Peyer's patch (tissue), 4 donors: Measurements from ENCODE around the gene MIOS. TPM values are rescaled to one million over a fixed set of nuclear protein-coding genes. Genes with fewer than 3 reads are reported as not detected.
A peak's percentile ranks its signal among the peaks of the same experiment; 100 is the strongest.

ENCODE experiments used
- DNase-seq, 3 donors: peaks; one replicate each; pipeline ENCODE4 v3.0.0-alpha.2; 2017 to 2019
- H3K27ac ChIP-seq, 4 donors: fragments of 200-600 bp; sonication (generic); one replicate each; pipeline ENCODE4 v1.5.1; 2016 to 2019
- H3K27me3 ChIP-seq, 2 donors: fragments of 200-600 bp; sonication (generic); one replicate each; pipeline ENCODE4 v1.5.1; 2019
- H3K36me3 ChIP-seq, 3 donors: fragments of 200-600 bp; sonication (generic); one replicate each; pipeline ENCODE4 v1.5.1; 2016 to 2019
- H3K4me1 ChIP-seq, 4 donors: fragments of 200-600 bp; sonication (generic); one replicate each; pipeline ENCODE4 v1.5.1; 2016 to 2019
- H3K4me3 ChIP-seq, 4 donors: fragments of 200-600 bp; sonication (generic); 1 replicate in 3 of 4; 2 replicates in 1 of 4; pipeline ENCODE4 v1.5.1; 2016 to 2019; ENCODE audit warnings: mild to moderate bottlenecking in 1 of 4
- H3K9me3 ChIP-seq, 4 donors: fragments of 200-600 bp; sonication (generic); one replicate each; pipeline ENCODE4 v1.5.1; 2016 to 2019; ENCODE audit warnings: mild to moderate bottlenecking in 1 of 4
- POLR2A ChIP-seq, 2 donors: fragments of 450-650 bp; IDR thresholded peaks; one replicate each; pipeline ENCODE4 v1.5.1; 2017; ENCODE audit warnings: antibody characterized with exemption in 2 of 2, mild to moderate bottlenecking in 2 of 2, moderate library complexity in 2 of 2
- total RNA-seq, 4 donors: library from RNA; depleted of rRNA; stranded (reverse); fragments of >200 nt; gene quantifications; one replicate each; pipeline ENCODE4 v1.1.0, GENCODE V29; 2016
- TF ChIP-seq, protein P1 (sequence below), 6 experiments: fragments of 450-650 bp in 4 of 6; fragments of 200-600 bp in 2 of 6; sonication (generic) in 1 of 6; IDR thresholded peaks; one replicate each; pipeline ENCODE4 v1.5.1; 2017 to 2019; ENCODE audit warnings: antibody characterized with exemption in 6 of 6, mild to moderate bottlenecking in 3 of 6, moderate library complexity in 1 of 6

The MIOS gene
- 10 to 100 TPM; 17.1 to 42.9 (median 26.8) TPM for total RNA-seq

GRCh38 chr7:7566651-7567611 lies at the start of gene MIOS:
Gene MIOS, plus strand, starts transcription at chr7:7566884. Its CDS starts 5,592 bp downstream, at chr7:7572476.
- peak in 1 of 2 donors; percentile 88 for TF ChIP-seq POLR2A (IDR thresholded peaks at IDR 0.05)
- TF ChIP-seq, protein P1, sequence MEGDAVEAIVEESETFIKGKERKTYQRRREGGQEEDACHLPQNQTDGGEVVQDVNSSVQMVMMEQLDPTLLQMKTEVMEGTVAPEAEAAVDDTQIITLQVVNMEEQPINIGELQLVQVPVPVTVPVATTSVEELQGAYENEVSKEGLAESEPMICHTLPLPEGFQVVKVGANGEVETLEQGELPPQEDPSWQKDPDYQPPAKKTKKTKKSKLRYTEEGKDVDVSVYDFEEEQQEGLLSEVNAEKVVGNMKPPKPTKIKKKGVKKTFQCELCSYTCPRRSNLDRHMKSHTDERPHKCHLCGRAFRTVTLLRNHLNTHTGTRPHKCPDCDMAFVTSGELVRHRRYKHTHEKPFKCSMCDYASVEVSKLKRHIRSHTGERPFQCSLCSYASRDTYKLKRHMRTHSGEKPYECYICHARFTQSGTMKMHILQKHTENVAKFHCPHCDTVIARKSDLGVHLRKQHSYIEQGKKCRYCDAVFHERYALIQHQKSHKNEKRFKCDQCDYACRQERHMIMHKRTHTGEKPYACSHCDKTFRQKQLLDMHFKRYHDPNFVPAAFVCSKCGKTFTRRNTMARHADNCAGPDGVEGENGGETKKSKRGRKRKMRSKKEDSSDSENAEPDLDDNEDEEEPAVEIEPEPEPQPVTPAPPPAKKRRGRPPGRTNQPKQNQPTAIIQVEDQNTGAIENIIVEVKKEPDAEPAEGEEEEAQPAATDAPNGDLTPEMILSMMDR (IDR thresholded peaks at IDR 0.05), result no peak
- Histone ChIP-seq H3K9me3 (no peaks in the 10 kb centered on the region), H3K4me3 (peak within 1 kb of the TSS; percentile 76 to 95 (median 91)), H3K27ac (peak within 1 kb of the TSS; percentile 89 to 97 (median 96)), H3K4me1 (peaks cover 0 to 20% (median 6%) of the 10 kb centered on the region in 4 donors), H3K36me3 (no peaks in the 10 kb centered on the region), H3K27me3 (no peaks in the 10 kb centered on the region)
- peak; percentile 82 to 94 (median 93) for DNase-seq

- Histone ChIP-seq H3K9me3 (no peaks in the 10 kb centered on the region), H3K36me3 (no peaks in the 10 kb centered on the region), H3K27me3 (no peaks in the 10 kb centered on the region), H3K4me3 (no peak overlapping the region), H3K4me1 (peaks cover 0 to 12% (median 0%) of the 10 kb centered on the region in 4 donors), H3K27ac (no peak overlapping the region)
- DNase-seq, result no peak
- TF ChIP-seq, protein P1 (IDR thresholded peaks at IDR 0.05), result no peak
- TF ChIP-seq POLR2A (IDR thresholded peaks at IDR 0.05), result no peak
Observed at GRCh38 chr7:7517754-7518153, 48.9 kb upstream of the MIOS start.

- no peak for DNase-seq
- no peaks in the 10 kb centered on the region for H3K27me3 ChIP-seq
- TF ChIP-seq, protein P1 (IDR thresholded peaks at IDR 0.05), result no peak
- no peak for TF ChIP-seq POLR2A (IDR thresholded peaks at IDR 0.05)
Observed at GRCh38 chr7:7519056-7519455, 47.6 kb upstream of the MIOS start.

DNA sequence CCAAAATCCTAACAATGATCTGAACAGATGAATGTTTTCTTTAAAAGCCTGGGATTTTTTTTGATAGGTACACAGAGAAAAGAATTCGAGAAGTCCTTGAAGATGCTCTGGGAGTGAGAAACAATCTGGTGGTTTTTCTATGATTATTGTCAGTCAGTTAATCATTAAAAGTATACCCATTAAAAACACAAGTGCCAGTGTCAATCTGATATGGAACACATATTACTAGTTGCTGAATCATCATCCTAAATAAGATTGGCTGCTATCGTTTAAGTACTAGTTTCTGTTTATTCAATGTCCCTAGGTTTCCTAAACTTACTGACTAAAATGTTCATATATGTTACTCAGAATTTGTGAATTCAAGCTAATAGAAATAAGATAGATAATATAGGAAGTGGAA lies 47.2 kb upstream of the MIOS start:
- H3K4me1 ChIP-seq, result peaks cover 0 to 12% (median 0%) of the 10 kb centered on the region in 4 donors
- no peak for TF ChIP-seq POLR2A (IDR thresholded peaks at IDR 0.05)
- TF ChIP-seq, protein P1 (IDR thresholded peaks at IDR 0.05), result no peak
- no peaks in the 10 kb centered on the region for H3K27me3 ChIP-seq
- DNase-seq, result no peak
- no peaks in the 10 kb centered on the region for H3K9me3 ChIP-seq
- no peak overlapping the region for H3K4me3 ChIP-seq
- H3K27ac ChIP-seq, result no peak overlapping the region
- H3K36me3 ChIP-seq, result no peaks in the 10 kb centered on the region

More at GRCh38 chr7:7519056-7519455, 47.6 kb upstream of the MIOS start:
- Histone ChIP-seq H3K4me3 (no peak overlapping the region), H3K4me1 (peaks cover 0 to 12% (median 0%) of the 10 kb centered on the region in 4 donors), H3K27ac (no peak overlapping the region), H3K36me3 (no peaks in the 10 kb centered on the region), H3K9me3 (no peaks in the 10 kb centered on the region)

DNA sequence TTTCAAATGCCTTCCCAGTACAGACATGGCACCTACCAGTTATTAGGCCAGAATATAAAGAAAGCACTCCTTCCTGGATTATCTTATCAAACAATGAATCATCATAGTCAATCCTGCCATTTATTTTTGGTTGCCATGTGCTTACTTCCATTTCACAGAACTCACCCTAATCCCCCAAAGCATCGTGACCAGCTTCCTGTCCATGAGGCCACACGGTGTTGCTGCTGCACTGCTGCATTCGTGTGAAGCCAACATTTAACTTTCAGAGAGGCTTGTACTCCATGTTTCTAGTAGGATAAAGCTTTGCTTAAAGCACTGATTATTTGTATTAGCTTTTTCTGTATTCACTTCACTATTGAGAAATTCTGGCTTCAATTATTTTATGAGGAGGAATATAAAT lies 45.4 kb upstream of the MIOS start:
- no peak for TF ChIP-seq POLR2A (IDR thresholded peaks at IDR 0.05)
- TF ChIP-seq, protein P1 (IDR thresholded peaks at IDR 0.05), result no peak
- no peak for DNase-seq
- no peaks in the 10 kb centered on the region for H3K9me3 ChIP-seq

More for the DNA sequence above, 45.4 kb upstream of the MIOS start:
- Histone ChIP-seq H3K36me3 (no peaks in the 10 kb centered on the region), H3K4me3 (no peak overlapping the region), H3K27me3 (no peaks in the 10 kb centered on the region), H3K27ac (no peak overlapping the region), H3K4me1 (peaks cover 0 to 11% (median 0%) of the 10 kb centered on the region in 4 donors)
